H1 (cell line): Measurements from ENCODE around the gene RILP. TPM values are rescaled to one million over a fixed set of nuclear protein-coding genes. Genes with fewer than 3 reads are reported as not detected.

Experiments used
- ASH2L ChIP-seq: fragments of 200-600, 300-600 bp; sonication (generic); IDR thresholded peaks from one replicate; pipeline ENCODE4 v1.7.1; 2017; ENCODE audit warnings: low read length
- CBX8 ChIP-seq: fragments of 300-800, 300-1000 bp; sonication (generic); IDR thresholded peaks from 2 replicates; pipeline ENCODE4 v1.7.1; 2016; ENCODE audit warnings: low read depth, low read length, borderline replicate concordance
- CREB1 ChIP-seq: IDR thresholded peaks from 2 replicates; pipeline ENCODE4 v1.6.1; 2012; ENCODE audit warnings: inconsistent platforms
- EGR1 ChIP-seq: IDR thresholded peaks from 2 replicates; pipeline ENCODE4 v1.6.1; 2011; ENCODE audit warnings: low read depth, low read length, borderline replicate concordance
- HDAC2 ChIP-seq, 2 experiments: fragments of 300-600 bp in 1 of 2; sonication (generic) in 1 of 2; IDR thresholded peaks; 2 replicates each; pipeline ENCODE4 v1.6.1; 2011 to 2012; ENCODE audit warnings: low read depth in 2 of 2, low read length in 2 of 2, mild to moderate bottlenecking in 2 of 2, moderate library complexity in 2 of 2, borderline replicate concordance in 1 of 2, inconsistent platforms in 1 of 2
- HDAC6 ChIP-seq: IDR thresholded peaks from one replicate; pipeline ENCODE4 v1.7.1; 2012; ENCODE audit warnings: low read depth, mild to moderate bottlenecking, inconsistent platforms, low read length, moderate library complexity
- SIN3A ChIP-seq, 2 experiments: IDR thresholded peaks in 1 of 2; conservative IDR thresholded peaks in 1 of 2; 2 replicates each; pipeline ENCODE4 v1.6.1; 2011 to 2012; ENCODE audit warnings: low read length in 2 of 2, improper control_type of control experiment in 1 of 2, low read depth in 1 of 2, mild to moderate bottlenecking in 1 of 2
- SRF ChIP-seq: IDR thresholded peaks from 2 replicates; pipeline ENCODE4 v1.6.1; 2011; ENCODE audit warnings: mild to moderate bottlenecking, low read depth, low read length, moderate library complexity
- SUZ12 ChIP-seq: fragments of 200-600 bp; sonication (generic); IDR thresholded peaks from 2 replicates; pipeline ENCODE4 v1.6.1; 2012; ENCODE audit warnings: mild to moderate bottlenecking, inconsistent platforms, low read length, moderate library complexity, mixed read lengths
- TBP ChIP-seq: IDR thresholded peaks from 2 replicates; pipeline ENCODE4 v1.6.1; 2011; ENCODE audit warnings: low read depth, low read length, improper control_type of control experiment
- polyA plus RNA-seq, 7 experiments: library from polyadenylated mRNA; depleted of rRNA in 3 of 7; stranded (reverse) in 5 of 7; unstranded in 2 of 7; fragments of >200 nt in 5 of 7; fragments of 200-250 nt in 2 of 7; gene quantifications; 1 replicate in 5 of 7; 2 replicates in 1 of 7; 4 replicates in 1 of 7; pipeline versions ENCODE4 v1.2.1 to v1.2.3, GENCODE V29; 2011 to 2013; ENCODE audit warnings: missing spikeins in 2 of 7, mixed read lengths in 2 of 7
- total RNA-seq: library from RNA; stranded (reverse); fragmentation: NEBNext Ultra II Directional; extraction: Animal tissue kit (Norgen Biotek cat#: 25700); gene quantifications from 2 replicates; pipeline ENCODE4 v1.2.1, GENCODE V29; 2021
- TF ChIP-seq, protein P1 (sequence below), 3 experiments: IDR thresholded peaks; 1 replicate in 2 of 3; 2 replicates in 1 of 3; pipeline versions ENCODE4 v1.5.1 to v1.6.1; 2011; ENCODE audit warnings: low read length in 3 of 3, mild to moderate bottlenecking in 3 of 3, inconsistent platforms in 2 of 3, low read depth in 1 of 3, moderate library complexity in 1 of 3; ENCODE audit not compliant: insufficient read depth in 1 of 3; ENCODE audit errors: control extremely low read depth in 1 of 3
- TF ChIP-seq, protein P2 (sequence below): IDR thresholded peaks from 2 replicates; pipeline ENCODE4 v1.6.1; 2012; ENCODE audit warnings: inconsistent platforms
- TF ChIP-seq, protein P3 (sequence below): IDR thresholded peaks from 2 replicates; pipeline ENCODE4 v1.6.1; 2011; ENCODE audit warnings: low read length, improper control_type of control experiment

The RILP gene
- total and polyA plus RNA-seq, 2 of the 8 experiments (the other 6 are each of a cell fraction or from before 2014, with no cell fraction given) = 6.8 to 7.2 TPM

DNA sequence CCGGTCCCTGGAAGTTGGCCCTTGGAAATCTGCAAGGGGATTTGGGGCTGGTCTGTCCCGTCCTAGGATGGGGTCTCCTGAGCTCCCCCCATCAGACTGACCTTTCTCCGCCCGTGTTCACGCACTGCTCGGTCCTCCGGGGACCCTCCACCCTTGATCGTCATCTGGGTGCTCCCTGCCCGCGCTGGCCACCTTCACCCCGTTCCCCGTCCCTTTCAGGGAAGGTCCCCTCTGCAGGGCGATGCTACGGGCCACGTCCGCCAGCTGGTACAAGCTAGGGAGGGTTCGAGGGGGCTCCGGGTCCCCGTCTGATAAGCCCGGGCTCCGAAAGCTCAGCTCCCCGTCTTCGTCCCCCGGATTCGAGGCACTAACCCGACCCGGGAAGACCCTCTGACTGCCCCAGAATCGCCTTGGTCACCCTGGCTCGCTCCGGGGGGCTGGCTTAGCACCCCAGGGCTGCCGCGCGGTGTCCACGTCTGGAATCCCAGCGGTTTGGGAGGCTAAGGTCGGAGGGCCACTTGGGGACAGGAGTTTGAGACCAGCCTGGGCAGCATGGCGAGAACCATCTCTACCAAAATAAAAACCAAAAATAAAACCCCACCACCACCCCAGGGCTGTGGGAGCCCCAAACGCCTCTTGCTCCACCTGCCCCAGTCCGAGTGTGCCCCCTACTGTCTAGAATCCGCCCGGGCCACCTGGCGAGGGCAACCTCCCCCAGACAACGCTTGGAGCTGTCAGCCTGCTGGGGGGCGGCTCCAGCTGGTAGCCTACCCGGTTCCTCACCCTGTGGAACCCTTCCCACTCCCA is 20.0 kb downstream of the RILP start (continued):
- TF ChIP-seq, protein P1, sequence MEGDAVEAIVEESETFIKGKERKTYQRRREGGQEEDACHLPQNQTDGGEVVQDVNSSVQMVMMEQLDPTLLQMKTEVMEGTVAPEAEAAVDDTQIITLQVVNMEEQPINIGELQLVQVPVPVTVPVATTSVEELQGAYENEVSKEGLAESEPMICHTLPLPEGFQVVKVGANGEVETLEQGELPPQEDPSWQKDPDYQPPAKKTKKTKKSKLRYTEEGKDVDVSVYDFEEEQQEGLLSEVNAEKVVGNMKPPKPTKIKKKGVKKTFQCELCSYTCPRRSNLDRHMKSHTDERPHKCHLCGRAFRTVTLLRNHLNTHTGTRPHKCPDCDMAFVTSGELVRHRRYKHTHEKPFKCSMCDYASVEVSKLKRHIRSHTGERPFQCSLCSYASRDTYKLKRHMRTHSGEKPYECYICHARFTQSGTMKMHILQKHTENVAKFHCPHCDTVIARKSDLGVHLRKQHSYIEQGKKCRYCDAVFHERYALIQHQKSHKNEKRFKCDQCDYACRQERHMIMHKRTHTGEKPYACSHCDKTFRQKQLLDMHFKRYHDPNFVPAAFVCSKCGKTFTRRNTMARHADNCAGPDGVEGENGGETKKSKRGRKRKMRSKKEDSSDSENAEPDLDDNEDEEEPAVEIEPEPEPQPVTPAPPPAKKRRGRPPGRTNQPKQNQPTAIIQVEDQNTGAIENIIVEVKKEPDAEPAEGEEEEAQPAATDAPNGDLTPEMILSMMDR (IDR thresholded peaks at IDR 0.05; ENCODE audit: control extremely low read depth in 1 of 3, insufficient read depth in 1 of 3, low read depth in 1 of 3, low read length in 3 of 3) = peak; percentile 75 to 80 (median 79)
- TF ChIP-seq TBP (no peak), CREB1 (no peak), HDAC6 (no peak), EGR1 (no peak), SIN3A (conservative IDR thresholded peaks at IDR 0.05 in 1 of 2, IDR thresholded peaks at IDR 0.05 in 1 of 2; ENCODE audit: low read depth in 1 of 2, low read length in 2 of 2) (peak; percentile 76 to 79; a peak in 3 of 4 replicates), HDAC2 (IDR thresholded peaks at IDR 0.05; ENCODE audit: borderline replicate concordance in 1 of 2, low read depth in 2 of 2, low read length in 2 of 2) (no peak), SRF (no peak), ASH2L (peak; percentile 23), SUZ12 (no peak), CBX8 (no peak)
- TF ChIP-seq, protein P2, sequence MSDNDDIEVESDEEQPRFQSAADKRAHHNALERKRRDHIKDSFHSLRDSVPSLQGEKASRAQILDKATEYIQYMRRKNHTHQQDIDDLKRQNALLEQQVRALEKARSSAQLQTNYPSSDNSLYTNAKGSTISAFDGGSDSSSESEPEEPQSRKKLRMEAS = peak; percentile 58; the same call in 1 of the 2 replicates
- TF ChIP-seq, protein P3, sequence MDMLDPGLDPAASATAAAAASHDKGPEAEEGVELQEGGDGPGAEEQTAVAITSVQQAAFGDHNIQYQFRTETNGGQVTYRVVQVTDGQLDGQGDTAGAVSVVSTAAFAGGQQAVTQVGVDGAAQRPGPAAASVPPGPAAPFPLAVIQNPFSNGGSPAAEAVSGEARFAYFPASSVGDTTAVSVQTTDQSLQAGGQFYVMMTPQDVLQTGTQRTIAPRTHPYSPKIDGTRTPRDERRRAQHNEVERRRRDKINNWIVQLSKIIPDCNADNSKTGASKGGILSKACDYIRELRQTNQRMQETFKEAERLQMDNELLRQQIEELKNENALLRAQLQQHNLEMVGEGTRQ = no peak
